ENCODE data around the gene ADAMTS17.

Gene ADAMTS17

DNA sequence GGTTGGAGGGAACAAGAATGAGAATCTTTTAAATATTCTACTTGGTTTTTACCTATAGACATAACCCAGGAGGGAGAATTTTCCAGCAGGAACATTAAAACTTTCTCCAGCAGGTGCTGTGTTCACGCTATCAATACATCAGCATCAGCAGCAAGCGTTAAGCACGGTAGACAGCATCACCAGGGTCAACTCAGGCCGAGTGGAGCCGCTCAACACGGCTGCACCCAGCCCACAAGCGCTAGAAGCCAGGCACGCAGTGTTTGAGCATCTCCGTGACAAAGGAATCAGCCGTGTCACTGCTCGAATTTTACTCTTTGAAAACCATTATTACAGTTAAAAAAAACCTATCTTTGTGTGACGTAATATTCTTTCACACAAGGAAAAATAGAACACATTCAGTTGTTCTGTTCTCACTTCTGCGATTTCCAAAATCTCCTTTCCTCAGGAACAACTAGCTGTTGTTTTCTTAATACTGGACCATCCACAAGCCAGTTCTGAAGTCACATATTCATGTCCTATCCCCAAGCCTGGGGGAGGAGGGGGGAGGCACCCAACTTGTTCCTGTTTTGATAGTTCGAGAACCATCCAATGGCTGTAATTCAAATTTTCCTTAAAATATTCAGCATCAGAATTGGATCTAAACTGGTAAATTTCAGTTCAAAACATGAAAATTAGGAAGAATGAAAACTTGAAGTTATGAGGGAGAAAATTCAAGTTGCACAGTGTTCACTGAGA is 77.9 kb downstream of the ADAMTS17 start:
- H3K27me3 ChIP-seq (ENCODE audit: insufficient read depth, low read length), result no peaks in the 10 kb centered on the region
- no peak overlapping the region for H3K9ac ChIP-seq (ENCODE audit: low read depth, low read length)
- no peak overlapping the region for H3K4me3 ChIP-seq (ENCODE audit: low read length)
- H3K4me1 ChIP-seq (ENCODE audit: insufficient read depth, low read length), result no peaks in the 10 kb centered on the region
- H3K27ac ChIP-seq (ENCODE audit: low read length), result no peak overlapping the region
- no peaks in the 10 kb centered on the region; the same call in none of the 2 replicates for H3K9me3 ChIP-seq (ENCODE audit: insufficient read depth, low read depth, low read length)
- no peaks in the 10 kb centered on the region for H3K36me3 ChIP-seq (ENCODE audit: insufficient read depth, low read depth, low read length)

DNA sequence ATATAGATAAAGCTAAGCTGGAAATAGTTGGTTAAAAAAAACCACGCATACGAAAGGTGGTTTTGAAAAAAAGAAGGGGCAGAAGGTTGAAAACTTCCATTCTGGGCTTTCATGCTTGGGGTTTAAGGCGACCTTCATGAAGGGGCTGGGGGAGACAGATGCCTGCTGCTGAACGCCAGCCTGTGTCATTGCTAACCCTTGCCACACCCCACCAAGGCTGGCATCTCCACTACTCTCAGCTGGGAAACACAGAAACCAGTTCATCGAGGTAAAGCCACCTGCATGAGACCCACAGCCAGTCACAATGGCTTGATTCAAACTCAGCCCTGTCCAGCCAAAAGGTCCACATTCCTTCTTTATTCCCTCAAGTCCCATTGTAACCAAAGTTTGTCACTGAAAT is 78.7 kb downstream of the ADAMTS17 start:
- Histone ChIP-seq H3K9ac (ENCODE audit: low read depth, low read length) (no peak overlapping the region), H3K27ac (ENCODE audit: low read length) (no peak overlapping the region), H3K36me3 (ENCODE audit: insufficient read depth, low read depth, low read length) (no peaks in the 10 kb centered on the region), H3K4me3 (ENCODE audit: low read length) (no peak overlapping the region), H3K27me3 (ENCODE audit: insufficient read depth, low read length) (no peaks in the 10 kb centered on the region), H3K4me1 (ENCODE audit: insufficient read depth, low read length) (no peaks in the 10 kb centered on the region), H3K9me3 (ENCODE audit: insufficient read depth, low read depth, low read length) (peaks cover 3% of the 10 kb centered on the region)

DNA sequence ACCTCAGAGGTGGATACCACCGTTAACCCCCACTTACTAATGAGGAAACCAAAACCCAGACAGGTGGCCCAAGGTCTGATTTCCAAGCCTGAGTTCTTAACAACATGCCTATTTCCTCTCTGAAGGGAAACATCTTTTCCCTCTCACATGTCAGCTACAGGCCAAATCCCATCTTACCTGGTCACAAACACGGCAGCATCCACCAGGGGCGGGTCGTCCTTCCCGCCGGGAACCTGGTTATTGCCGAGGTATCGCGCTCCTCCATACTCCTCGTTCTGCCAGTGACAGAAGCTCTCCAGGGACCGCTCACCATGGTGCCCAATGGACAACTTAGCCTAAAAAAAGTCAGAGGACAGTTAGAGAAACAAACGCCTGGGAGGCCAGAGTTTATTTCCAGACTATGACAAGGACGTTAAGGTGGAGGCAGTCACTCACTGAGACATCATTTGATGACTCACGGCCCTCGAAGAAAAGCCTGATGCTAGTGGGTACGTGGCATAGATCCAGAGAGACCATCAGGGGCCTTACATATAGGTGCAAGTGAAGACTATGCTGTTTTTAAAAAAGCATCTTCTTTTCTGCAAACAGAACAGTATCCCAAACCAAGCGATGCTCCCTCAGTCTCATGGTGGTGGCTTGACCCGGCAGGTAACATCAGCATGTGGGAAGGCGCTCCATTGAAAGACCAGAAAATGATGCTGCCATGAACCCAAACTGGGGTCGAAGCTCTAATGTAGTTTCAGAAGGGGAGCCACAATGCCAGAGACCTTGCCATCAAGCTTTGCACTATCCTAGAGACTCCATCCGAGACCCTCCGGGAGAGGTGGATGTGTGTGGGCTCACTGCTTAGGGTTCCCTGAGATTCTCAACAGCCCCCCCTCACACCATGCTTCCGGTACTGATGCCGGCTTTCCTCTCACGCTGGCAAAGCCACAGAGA is 80.2 kb downstream of the ADAMTS17 start:
- Histone ChIP-seq H3K4me3 (ENCODE audit: low read length) (no peak overlapping the region), H3K27me3 (ENCODE audit: insufficient read depth, low read length) (no peaks in the 10 kb centered on the region), H3K36me3 (ENCODE audit: insufficient read depth, low read depth, low read length) (no peaks in the 10 kb centered on the region), H3K4me1 (ENCODE audit: insufficient read depth, low read length) (no peaks in the 10 kb centered on the region), H3K9ac (ENCODE audit: low read depth, low read length) (no peak overlapping the region), H3K9me3 (ENCODE audit: insufficient read depth, low read depth, low read length) (peaks cover 4% of the 10 kb centered on the region), H3K27ac (ENCODE audit: low read length) (no peak overlapping the region)

DNA sequence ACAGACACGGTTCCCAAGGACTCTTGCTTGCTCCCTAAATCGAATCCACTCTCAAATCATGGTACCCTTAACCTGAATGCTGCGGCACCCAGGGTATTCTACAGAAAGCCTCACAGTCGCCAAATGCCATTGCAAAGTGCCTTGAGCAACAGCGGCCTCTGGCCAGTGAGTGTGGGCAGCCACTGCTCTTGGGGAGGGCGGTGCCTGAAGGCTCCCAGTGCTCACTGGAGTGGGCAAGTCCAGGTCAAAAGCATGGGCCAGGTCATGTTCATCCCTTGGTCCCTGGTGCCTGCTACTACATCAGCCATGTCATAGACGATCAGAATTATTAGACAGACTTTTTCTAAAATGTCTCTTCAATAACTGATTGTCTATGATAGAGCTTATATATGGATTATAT is 82.5 kb downstream of the ADAMTS17 start:
- H3K9ac ChIP-seq (ENCODE audit: low read depth, low read length), result no peak overlapping the region
- H3K27ac ChIP-seq (ENCODE audit: low read length), result no peak overlapping the region
- no peaks in the 10 kb centered on the region for H3K27me3 ChIP-seq (ENCODE audit: insufficient read depth, low read length)
- H3K4me1 ChIP-seq (ENCODE audit: insufficient read depth, low read length), result no peaks in the 10 kb centered on the region
- H3K36me3 ChIP-seq (ENCODE audit: insufficient read depth, low read depth, low read length), result no peaks in the 10 kb centered on the region
- no peak overlapping the region for H3K4me3 ChIP-seq (ENCODE audit: low read length)
- peaks cover 4% of the 10 kb centered on the region for H3K9me3 ChIP-seq (ENCODE audit: insufficient read depth, low read depth, low read length)

DNA sequence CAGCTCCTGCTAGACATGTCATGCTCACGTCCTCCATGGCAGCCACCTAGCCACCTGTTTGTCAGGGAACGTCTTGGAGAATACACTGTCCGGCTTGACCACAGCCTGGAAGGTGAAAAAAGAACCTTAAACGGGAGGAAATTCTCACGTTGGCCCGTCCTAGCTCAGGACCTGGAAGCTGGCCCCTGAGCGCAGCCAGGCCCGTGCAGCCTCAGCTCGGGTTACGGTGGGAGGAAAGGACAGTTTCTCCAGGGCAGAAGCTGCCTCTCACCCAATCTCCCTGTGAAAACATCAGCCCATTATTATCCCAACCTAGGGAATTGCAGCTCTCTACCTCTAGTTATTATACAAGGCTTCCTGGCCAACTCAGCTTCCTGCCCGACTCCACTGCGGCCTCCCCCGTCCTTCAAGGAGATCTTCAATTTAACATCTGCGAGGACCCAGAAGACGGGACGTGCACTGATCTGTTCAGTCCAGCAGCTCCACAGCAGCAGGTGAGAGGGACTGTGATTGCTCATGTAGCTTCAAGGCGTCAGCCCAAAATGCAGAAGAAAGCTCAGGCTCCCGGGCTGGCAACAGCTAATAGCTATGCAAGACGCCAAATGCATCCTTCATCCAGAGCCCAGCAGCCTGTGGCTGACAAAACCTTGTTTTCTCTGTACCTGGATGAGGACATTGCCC is 84.7 kb downstream of the ADAMTS17 start:
- no peak overlapping the region for H3K4me3 ChIP-seq (ENCODE audit: low read length)
- H3K4me1 ChIP-seq (ENCODE audit: insufficient read depth, low read length), result no peaks in the 10 kb centered on the region
- no peaks in the 10 kb centered on the region for H3K27me3 ChIP-seq (ENCODE audit: insufficient read depth, low read length)
- no peaks in the 10 kb centered on the region for H3K36me3 ChIP-seq (ENCODE audit: insufficient read depth, low read depth, low read length)
- H3K9me3 ChIP-seq (ENCODE audit: insufficient read depth, low read depth, low read length), result peaks cover 4% of the 10 kb centered on the region
- no peak overlapping the region for H3K9ac ChIP-seq (ENCODE audit: low read depth, low read length)
- H3K27ac ChIP-seq (ENCODE audit: low read length), result no peak overlapping the region

DNA sequence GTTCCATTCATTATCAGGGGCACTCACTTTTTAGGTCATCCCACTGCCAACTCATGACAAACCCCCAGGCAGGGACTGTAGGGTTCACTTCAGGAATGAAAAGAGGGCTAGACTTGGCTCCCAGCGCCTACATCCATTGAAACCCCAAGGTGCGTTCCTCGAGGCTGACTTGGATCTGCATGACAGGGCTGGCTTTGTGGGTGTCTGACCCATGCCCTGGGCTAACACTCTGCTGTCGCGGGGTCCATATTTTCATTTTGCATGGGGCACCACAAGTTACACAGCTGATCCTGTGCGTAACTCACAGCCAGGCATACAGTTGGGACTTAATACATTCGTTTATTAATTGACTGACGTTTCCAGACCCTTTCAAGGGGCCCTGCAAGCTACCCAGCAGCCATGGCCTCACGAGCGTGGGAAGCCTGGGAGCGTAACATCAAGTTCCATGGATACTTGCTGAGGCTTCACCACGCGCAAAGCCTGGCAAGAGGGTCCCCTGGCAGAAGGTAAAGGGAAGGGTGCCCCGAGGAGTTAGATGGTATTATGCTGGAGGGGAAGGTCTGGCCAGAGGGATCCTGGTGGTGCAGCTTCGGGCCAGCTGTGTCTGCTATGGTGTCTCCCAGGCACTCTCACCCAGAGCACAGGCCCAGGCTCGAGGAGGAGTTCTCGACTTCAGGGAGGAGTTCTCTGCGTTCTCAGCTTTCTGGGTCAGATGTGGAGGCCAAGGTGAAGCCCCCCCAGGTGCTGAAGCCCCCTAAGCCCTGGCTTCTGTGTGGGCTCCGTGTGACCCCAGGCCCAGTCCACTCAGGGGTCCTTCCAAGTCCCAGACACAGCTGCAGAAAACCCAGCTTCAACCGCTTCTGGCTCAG is 85.4 kb downstream of the ADAMTS17 start:
- Histone ChIP-seq H3K4me3 (ENCODE audit: low read length) (no peak overlapping the region), H3K27ac (ENCODE audit: low read length) (no peak overlapping the region), H3K27me3 (ENCODE audit: insufficient read depth, low read length) (no peaks in the 10 kb centered on the region), H3K9me3 (ENCODE audit: insufficient read depth, low read depth, low read length) (peaks cover 4% of the 10 kb centered on the region), H3K9ac (ENCODE audit: low read depth, low read length) (no peak overlapping the region), H3K4me1 (ENCODE audit: insufficient read depth, low read length) (no peaks in the 10 kb centered on the region), H3K36me3 (ENCODE audit: insufficient read depth, low read depth, low read length) (no peaks in the 10 kb centered on the region)

DNA sequence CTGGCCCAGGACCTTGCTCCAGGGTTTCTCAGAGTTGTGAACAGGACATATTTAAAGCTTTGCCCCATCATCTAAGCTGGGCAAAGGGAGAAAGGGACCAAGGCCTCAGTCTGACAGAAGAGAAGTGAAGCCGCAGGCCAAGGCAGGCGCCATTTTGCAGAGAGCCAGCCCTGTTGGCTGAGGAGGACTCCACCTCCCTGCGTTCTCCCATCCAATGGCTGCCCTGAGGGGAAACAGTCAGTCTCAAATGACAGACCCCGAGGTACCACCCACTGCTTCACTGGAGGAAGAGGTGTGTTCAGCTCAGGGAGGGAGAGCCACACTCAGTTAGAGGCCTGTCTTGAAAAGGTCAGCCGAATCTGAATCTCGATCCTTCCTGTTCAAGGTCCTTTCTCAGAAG is 86.1 kb downstream of the ADAMTS17 start:
- H3K4me3 ChIP-seq (ENCODE audit: low read length), result no peak overlapping the region
- no peaks in the 10 kb centered on the region for H3K36me3 ChIP-seq (ENCODE audit: insufficient read depth, low read depth, low read length)
- no peaks in the 10 kb centered on the region for H3K27me3 ChIP-seq (ENCODE audit: insufficient read depth, low read length)
- H3K27ac ChIP-seq (ENCODE audit: low read length), result no peak overlapping the region
- H3K9me3 ChIP-seq (ENCODE audit: insufficient read depth, low read depth, low read length), result peaks cover 4% of the 10 kb centered on the region
- no peak overlapping the region for H3K9ac ChIP-seq (ENCODE audit: low read depth, low read length)
- H3K4me1 ChIP-seq (ENCODE audit: insufficient read depth, low read length), result no peaks in the 10 kb centered on the region

DNA sequence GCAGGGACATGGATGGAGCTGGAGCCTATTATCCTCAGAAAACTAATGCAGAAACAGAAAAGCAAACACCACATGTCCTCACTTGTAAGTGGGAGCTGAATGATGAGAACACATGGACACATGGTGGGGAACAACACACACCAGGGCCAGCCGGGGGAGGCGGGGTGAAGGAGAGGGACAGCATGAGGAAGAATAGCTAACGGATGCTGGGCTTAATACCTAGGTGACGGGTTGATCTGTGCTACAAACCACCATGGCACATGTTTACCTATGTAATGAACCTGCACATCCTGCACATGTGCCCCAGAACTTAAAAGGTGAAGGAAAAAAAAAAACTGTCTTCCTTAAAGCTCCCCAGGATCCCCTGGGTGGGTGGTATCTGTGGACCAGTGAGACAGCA is 87.1 kb downstream of the ADAMTS17 start:
- peaks cover 4% of the 10 kb centered on the region for H3K9me3 ChIP-seq (ENCODE audit: insufficient read depth, low read depth, low read length)
- no peak overlapping the region for H3K27ac ChIP-seq (ENCODE audit: low read length)
- no peaks in the 10 kb centered on the region for H3K4me1 ChIP-seq (ENCODE audit: insufficient read depth, low read length)
- no peaks in the 10 kb centered on the region for H3K36me3 ChIP-seq (ENCODE audit: insufficient read depth, low read depth, low read length)
- no peak overlapping the region for H3K9ac ChIP-seq (ENCODE audit: low read depth, low read length)
- no peak overlapping the region for H3K4me3 ChIP-seq (ENCODE audit: low read length)
- no peaks in the 10 kb centered on the region for H3K27me3 ChIP-seq (ENCODE audit: insufficient read depth, low read length)

DNA sequence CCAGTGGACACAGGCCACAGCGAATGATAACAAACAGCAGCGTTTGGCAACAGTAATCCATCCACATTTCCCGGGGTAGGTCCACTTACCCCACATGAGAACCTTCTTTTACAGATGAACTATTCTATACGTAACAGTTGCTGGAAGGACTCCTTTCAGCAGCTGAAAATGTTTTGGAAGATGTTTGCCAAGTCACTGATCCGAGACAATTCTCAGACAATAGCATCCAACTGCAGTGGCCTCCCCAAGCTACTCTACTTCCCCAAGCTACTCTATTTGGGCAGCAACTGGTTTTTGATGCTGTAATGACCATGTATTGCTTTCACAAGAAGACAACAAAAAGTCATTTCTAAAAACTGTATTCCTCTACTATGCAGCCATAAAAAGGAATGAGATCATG is 87.5 kb downstream of the ADAMTS17 start:
- no peak overlapping the region for H3K4me3 ChIP-seq (ENCODE audit: low read length)
- no peaks in the 10 kb centered on the region for H3K4me1 ChIP-seq (ENCODE audit: insufficient read depth, low read length)
- no peaks in the 10 kb centered on the region for H3K27me3 ChIP-seq (ENCODE audit: insufficient read depth, low read length)
- H3K36me3 ChIP-seq (ENCODE audit: insufficient read depth, low read depth, low read length), result no peaks in the 10 kb centered on the region
- H3K9me3 ChIP-seq (ENCODE audit: insufficient read depth, low read depth, low read length), result peaks cover 4% of the 10 kb centered on the region
- no peak overlapping the region for H3K9ac ChIP-seq (ENCODE audit: low read depth, low read length)
- no peak overlapping the region for H3K27ac ChIP-seq (ENCODE audit: low read length)

DNA sequence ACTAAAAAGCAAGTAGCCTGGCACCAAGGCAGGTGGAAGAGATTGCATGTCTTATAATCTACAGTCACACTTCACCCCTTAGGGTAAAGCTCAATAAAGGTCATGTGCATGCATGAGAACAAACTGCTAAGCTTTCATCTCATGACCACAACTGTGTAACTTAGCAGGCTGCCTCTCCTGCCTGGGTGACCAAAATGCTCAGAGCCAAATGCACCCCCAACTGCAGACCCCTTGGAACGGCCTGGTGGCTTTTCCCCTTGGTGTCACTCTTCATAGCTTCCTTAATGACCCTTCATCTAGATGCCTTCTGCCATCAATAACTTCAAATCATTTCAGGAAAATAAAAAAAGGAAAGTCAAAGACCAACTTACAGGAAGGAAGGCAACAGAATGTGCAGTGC is 88.1 kb downstream of the ADAMTS17 start:
- Histone ChIP-seq H3K9me3 (ENCODE audit: insufficient read depth, low read depth, low read length) (peaks cover 4% of the 10 kb centered on the region), H3K4me1 (ENCODE audit: insufficient read depth, low read length) (no peaks in the 10 kb centered on the region), H3K9ac (ENCODE audit: low read depth, low read length) (no peak overlapping the region), H3K36me3 (ENCODE audit: insufficient read depth, low read depth, low read length) (no peaks in the 10 kb centered on the region), H3K27me3 (ENCODE audit: insufficient read depth, low read length) (no peaks in the 10 kb centered on the region), H3K27ac (ENCODE audit: low read length) (no peak overlapping the region), H3K4me3 (ENCODE audit: low read length) (no peak overlapping the region)

DNA sequence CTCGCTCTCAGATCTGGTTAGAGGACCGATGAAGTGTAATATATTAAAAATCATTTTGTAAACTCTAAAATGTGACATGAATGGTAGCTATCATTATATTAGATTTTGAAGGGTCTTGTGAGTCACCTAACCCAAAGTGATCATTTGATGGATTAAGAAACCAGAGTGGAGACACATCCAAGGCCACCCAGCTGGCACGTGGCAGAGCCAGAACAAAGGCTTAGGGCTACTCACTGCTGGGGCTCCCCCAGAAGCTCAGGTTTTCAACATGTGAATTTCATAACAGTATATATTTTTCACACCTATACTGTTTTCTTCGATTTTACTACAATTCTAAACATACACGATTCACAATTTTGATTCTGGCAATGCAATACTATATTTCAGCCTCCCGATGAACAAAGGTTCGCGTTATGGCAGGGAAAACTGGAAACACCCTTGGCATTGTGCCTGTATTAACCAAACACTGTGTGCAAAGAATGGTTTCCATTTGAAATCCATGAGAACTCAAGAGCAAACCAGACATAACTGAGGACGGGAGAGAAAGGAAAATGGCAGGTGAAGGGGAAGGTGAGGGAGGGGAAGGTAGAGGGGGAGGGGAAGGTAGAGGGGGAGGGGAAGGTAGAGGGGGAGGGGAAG is 88.9 kb downstream of the ADAMTS17 start:
- H3K27ac ChIP-seq (ENCODE audit: low read length), result no peak overlapping the region
- no peaks in the 10 kb centered on the region for H3K27me3 ChIP-seq (ENCODE audit: insufficient read depth, low read length)
- H3K4me1 ChIP-seq (ENCODE audit: insufficient read depth, low read length), result no peaks in the 10 kb centered on the region
- no peaks in the 10 kb centered on the region for H3K36me3 ChIP-seq (ENCODE audit: insufficient read depth, low read depth, low read length)
- H3K9ac ChIP-seq (ENCODE audit: low read depth, low read length), result no peak overlapping the region
- H3K4me3 ChIP-seq (ENCODE audit: low read length), result no peak overlapping the region
- H3K9me3 ChIP-seq (ENCODE audit: insufficient read depth, low read depth, low read length), result no peaks in the 10 kb centered on the region
